GM12872 (cell line): Measurements from ENCODE around the gene MOCS2.

Experiments
- CTCF ChIP-seq: IDR thresholded peaks from 3 replicates; pipeline ENCODE4 v1.5.1; 2011; ENCODE audit warnings: low read depth, mild to moderate bottlenecking, low read length, moderate library complexity; ENCODE audit not compliant: insufficient read depth

Gene MOCS2

GRCh38 chr5:53053364-53053763 lies 56.2 kb downstream of the MOCS2 start:
- TF ChIP-seq CTCF = no peak

DNA sequence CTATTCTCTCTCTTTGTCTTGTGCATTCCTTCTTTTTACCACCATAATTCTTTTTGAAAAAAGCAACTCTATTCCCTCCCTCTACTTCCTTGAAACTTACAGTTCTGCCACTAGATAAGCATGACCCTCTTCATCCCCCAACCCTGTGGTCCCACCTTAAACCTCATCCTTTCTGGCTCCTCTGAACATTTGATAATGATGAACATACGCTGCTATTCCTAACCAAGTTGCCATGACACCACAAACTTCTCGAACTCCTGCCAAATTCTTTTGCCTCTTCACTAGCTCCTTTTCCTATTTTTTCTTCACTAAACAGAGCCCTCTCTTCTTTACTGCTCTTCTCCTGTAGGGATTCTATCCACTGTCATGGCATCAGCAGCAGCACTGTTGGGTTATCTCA lies 57.1 kb downstream of the MOCS2 start:
- TF ChIP-seq CTCF = no peak

DNA sequence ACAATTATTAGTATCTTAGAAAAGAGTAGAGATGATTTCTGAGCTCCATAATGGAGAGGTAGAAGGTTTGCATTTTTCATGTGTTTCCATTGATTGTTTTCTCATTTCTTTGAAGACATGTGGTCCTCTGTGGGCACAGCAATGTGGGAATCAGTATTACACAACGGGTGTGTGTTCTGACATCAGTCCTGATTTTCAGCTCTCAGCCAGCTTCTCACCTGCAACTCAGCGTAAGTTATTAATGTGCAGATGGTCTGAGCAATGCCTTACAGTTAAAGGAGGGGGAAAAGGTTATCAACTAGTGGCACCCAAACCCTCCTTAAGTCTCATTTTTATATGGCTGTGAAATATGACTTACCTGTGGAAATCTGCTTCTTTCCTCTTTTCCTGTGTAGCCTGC lies 61.3 kb downstream of the MOCS2 start:
- no peak for TF ChIP-seq CTCF
